Activated gamma-delta T cell treated with Interleukin-2 at 50 U/mL for 16 hours (primary cell): ENCODE measurements around the gene FOCAD.
"Not testable (repeated sequence)": the region's sequence is repeated elsewhere in the genome, so short reads cannot be mapped to it uniquely, and the experiment has no call there.

Experiments
- DNase-seq: peaks from one replicate; pipeline ENCODE4 v3.0.0-alpha.2; 2020

FOCAD gene

GRCh38 chr9:20903212-20903611 lies 219.2 kb downstream of the FOCAD start:
- DNase-seq: no peak

GRCh38 chr9:20904995-20905394 lies 220.9 kb downstream of the FOCAD start:
- no peak for DNase-seq

GRCh38 chr9:20906326-20906725 lies 222.3 kb downstream of the FOCAD start:
- DNase-seq: no peak

- DNase-seq: no peak
Measured at GRCh38 chr9:20908461-20908860, 224.4 kb downstream of the FOCAD start.

- no peak for DNase-seq
Measured at GRCh38 chr9:20914556-20914955, 230.5 kb downstream of the FOCAD start.

GRCh38 chr9:20921362-20921761 lies 237.3 kb downstream of the FOCAD start:
- DNase-seq: no peak

- DNase-seq: no peak
Measured at GRCh38 chr9:20925256-20926045, 241.4 kb downstream of the FOCAD start.

GRCh38 chr9:20929276-20929675 lies 245.2 kb downstream of the FOCAD start:
- no peak for DNase-seq

- DNase-seq: no peak
Measured at GRCh38 chr9:20930836-20931235, 246.8 kb downstream of the FOCAD start.

GRCh38 chr9:20940447-20941173 lies 256.6 kb downstream of the FOCAD start:
- no peak for DNase-seq

- DNase-seq: peak; percentile 52
Measured at GRCh38 chr9:20941174-20941690, 257.2 kb downstream of the FOCAD start.

- no peak for DNase-seq
Measured at GRCh38 chr9:20944507-20944906, 260.4 kb downstream of the FOCAD start.

GRCh38 chr9:20945269-20945668 lies 261.2 kb downstream of the FOCAD start:
- no peak for DNase-seq

GRCh38 chr9:20945856-20946255 lies 261.8 kb downstream of the FOCAD start:
- no peak for DNase-seq

- no peak for DNase-seq
Measured at GRCh38 chr9:20948703-20949102, 264.6 kb downstream of the FOCAD start.

GRCh38 chr9:20950707-20951106 lies 266.6 kb downstream of the FOCAD start:
- no peak for DNase-seq

GRCh38 chr9:20962536-20963225 lies 278.6 kb downstream of the FOCAD start:
- DNase-seq: no peak

GRCh38 chr9:20972684-20973083 lies 288.6 kb downstream of the FOCAD start:
- DNase-seq: no peak

GRCh38 chr9:20973246-20973947 lies 289.3 kb downstream of the FOCAD start:
- not testable (repeated sequence) for DNase-seq

GRCh38 chr9:20974191-20974938 lies 290.3 kb downstream of the FOCAD start:
- not testable (repeated sequence) for DNase-seq

GRCh38 chr9:20978249-20978648 lies 294.2 kb downstream of the FOCAD start:
- DNase-seq: no peak

- DNase-seq: no peak
Measured at GRCh38 chr9:20980832-20981455, 296.9 kb downstream of the FOCAD start.
